Measurements from ENCODE around the gene NOTO. TPM values are rescaled to one million over a fixed set of nuclear protein-coding genes. Genes with fewer than 3 reads are reported as not detected.
A peak's percentile ranks its signal among the peaks of the same experiment; 100 is the strongest.
"Not testable (repeated sequence)": the region's sequence is repeated elsewhere in the genome, so short reads cannot be mapped to it uniquely, and the experiment has no call there.

The NOTO gene, protein sequence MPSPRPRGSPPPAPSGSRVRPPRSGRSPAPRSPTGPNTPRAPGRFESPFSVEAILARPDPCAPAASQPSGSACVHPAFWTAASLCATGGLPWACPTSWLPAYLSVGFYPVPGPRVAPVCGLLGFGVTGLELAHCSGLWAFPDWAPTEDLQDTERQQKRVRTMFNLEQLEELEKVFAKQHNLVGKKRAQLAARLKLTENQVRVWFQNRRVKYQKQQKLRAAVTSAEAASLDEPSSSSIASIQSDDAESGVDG
- total RNA-seq, result under 1 TPM in 3 of 6 donors, not detected in 3; 0.09 to 0.15 (median 0.10) TPM

DNA sequence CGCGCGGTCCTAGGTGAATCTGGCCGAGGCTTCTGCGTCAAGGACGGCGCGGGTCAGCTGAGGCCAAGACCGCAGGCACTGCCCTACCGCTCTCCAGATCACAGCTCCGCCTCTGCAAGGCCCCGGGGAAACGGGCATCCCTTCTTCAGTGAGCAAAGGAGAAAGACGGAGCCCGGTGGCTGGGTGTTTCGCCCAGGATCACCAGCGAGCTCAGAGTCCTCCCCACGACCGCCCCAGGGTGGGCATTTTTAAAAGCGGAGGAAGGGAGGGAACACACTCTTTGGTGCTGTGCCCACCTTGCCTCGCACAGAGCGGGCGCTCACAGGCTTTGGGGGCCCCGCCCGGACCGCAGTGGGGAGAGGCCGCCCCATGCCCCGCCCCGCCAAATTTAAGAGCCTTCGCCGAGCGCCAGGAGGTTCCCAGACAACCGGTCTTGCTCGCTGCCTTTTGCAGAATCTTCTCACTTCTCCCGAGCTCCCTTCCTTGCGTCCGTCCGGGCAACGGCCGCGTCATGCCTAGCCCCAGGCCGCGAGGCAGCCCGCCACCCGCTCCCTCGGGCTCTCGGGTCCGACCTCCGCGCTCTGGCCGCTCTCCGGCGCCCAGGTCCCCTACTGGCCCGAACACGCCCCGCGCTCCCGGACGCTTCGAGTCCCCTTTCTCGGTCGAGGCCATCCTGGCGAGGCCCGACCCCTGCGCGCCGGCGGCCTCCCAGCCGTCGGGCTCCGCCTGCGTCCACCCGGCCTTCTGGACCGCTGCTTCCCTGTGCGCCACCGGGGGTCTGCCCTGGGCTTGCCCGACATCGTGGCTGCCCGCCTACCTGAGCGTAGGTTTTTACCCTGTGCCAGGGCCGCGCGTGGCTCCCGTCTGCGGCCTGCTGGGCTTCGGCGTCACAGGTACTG is at the start of gene NOTO:
Gene NOTO (plus strand): TSS at position 419 of the 899 bp plus-strand sequence. CDS start 93 bp downstream, at position 512.
- H3K27me3 ChIP-seq, result peaks cover 0 to 18% (median 15%) of the 10 kb centered on the region in 4 donors
- TF ChIP-seq, protein P1, sequence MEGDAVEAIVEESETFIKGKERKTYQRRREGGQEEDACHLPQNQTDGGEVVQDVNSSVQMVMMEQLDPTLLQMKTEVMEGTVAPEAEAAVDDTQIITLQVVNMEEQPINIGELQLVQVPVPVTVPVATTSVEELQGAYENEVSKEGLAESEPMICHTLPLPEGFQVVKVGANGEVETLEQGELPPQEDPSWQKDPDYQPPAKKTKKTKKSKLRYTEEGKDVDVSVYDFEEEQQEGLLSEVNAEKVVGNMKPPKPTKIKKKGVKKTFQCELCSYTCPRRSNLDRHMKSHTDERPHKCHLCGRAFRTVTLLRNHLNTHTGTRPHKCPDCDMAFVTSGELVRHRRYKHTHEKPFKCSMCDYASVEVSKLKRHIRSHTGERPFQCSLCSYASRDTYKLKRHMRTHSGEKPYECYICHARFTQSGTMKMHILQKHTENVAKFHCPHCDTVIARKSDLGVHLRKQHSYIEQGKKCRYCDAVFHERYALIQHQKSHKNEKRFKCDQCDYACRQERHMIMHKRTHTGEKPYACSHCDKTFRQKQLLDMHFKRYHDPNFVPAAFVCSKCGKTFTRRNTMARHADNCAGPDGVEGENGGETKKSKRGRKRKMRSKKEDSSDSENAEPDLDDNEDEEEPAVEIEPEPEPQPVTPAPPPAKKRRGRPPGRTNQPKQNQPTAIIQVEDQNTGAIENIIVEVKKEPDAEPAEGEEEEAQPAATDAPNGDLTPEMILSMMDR (IDR thresholded peaks at IDR 0.05), result peak in 1 of 6 experiments; percentile 12
- no peak for TF ChIP-seq POLR2A (IDR thresholded peaks at IDR 0.05)
- 5 to 17% methylated on average over 13 to 73 of the region's 87 CpGs for WGBS, 2 donors

DNA sequence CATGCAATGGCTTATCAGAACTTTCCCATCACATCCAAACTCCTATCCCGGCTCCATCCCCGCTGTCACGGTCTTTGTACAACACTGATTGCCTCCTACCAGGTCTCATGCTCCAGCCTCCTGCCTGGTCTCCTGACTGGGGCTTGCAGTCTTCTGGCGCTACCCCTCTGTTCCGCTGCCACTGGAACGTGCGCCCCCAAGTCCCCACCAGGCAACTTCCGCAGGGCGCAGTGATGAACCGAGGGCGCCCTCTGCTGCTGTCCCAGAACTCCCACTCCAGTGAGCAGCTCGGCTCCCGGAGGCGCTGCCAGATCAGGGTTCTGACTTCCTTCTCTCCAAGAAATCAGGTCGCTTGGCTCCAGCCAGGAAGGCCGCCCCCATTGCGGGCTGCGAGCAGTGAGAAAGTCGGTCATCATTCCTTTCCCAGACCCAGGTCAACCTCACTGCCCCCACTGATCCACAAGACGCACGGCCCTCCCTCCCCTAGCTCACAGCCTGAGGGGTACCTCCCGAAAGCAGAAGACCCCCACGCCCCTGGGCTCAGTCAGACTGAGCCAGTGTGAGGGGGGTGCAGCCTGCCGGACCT is 45.7 kb upstream of the NOTO start:
- TF ChIP-seq POLR2A (IDR thresholded peaks at IDR 0.05), result no peak
- TF ChIP-seq, protein P1 (IDR thresholded peaks at IDR 0.05), result peak; percentile 35 to 67 (median 60)
- H3K27ac ChIP-seq, result no peak overlapping the region
- peaks cover 0 to 6% (median 2%) of the 10 kb centered on the region in 4 donors for H3K27me3 ChIP-seq
- H3K4me3 ChIP-seq, result no peak overlapping the region
- peaks cover 0 to 8% (median 4%) of the 10 kb centered on the region in 4 donors for H3K4me1 ChIP-seq
- peak; percentile 37 to 82 for DNase-seq
- no peaks in the 10 kb centered on the region for H3K36me3 ChIP-seq
- peak; percentile 38 to 90 for ATAC-seq (ENCODE audit: low FRiP score in 2 of 2)
- H3K9me3 ChIP-seq, result no peaks in the 10 kb centered on the region
- WGBS, 2 donors, result 13 to 31% methylated on average over 7 to 23 of the region's 24 CpGs

More for the DNA sequence above, at the start of gene NOTO:
- DNase-seq (peak; percentile 36 to 86), ATAC-seq (ENCODE audit: low FRiP score in 2 of 2) (peak; percentile 52 to 61)
- Histone ChIP-seq H3K4me3 (peak within 1 kb of the TSS in 3 of 4 donors; percentile 22 to 40 (median 33)), H3K27ac (no peak within 1 kb of the TSS), H3K4me1 (peaks cover 14 to 17% (median 16%) of the 10 kb centered on the region in 4 donors), H3K9me3 (no peaks in the 10 kb centered on the region), H3K36me3 (no peaks in the 10 kb centered on the region)

DNA sequence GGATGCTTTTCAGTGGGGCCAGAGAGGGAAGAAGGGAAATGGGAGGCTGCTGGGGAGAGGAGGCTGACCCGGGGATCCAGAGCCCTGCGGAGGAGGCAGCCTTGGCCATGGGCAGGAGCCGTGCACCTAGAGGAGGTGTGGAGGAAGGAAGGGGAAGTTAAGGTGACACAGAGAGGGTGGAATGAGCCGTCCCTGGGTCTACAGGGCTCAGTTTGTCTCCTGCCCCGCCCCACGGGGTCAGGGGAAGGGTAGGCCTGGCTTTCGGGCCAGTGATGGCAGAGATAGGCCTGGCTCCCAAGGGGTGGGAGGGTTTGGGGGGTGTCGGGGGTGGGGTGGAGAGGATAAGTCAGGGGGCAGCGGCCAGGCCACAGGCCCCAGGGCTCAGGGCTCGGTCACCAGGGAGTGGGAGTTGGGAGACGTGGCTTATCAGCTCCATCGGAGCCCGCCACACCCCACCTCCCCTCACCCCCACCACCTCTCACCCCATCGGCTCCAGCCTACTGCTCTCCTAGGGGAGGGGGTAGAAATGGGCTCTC is 39.5 kb upstream of the NOTO start:
- Histone ChIP-seq H3K4me3 (no peak overlapping the region), H3K27ac (no peak overlapping the region), H3K9me3 (no peaks in the 10 kb centered on the region), H3K27me3 (no peaks in the 10 kb centered on the region), H3K4me1 (no peaks in the 10 kb centered on the region), H3K36me3 (no peaks in the 10 kb centered on the region)
- DNase-seq (peak in 1 of 2 donors; percentile 59), ATAC-seq (ENCODE audit: low FRiP score in 2 of 2) (peak in 1 of 2 donors; percentile 28)
- 57 to 64% methylated on average over 9 to 14 of the region's 14 CpGs for WGBS, 2 donors
- TF ChIP-seq, protein P1 (IDR thresholded peaks at IDR 0.05), result no peak
- TF ChIP-seq EP300 (IDR thresholded peaks at IDR 0.05), result no peak
- TF ChIP-seq POLR2A (IDR thresholded peaks at IDR 0.05), result no peak
- TF ChIP-seq POLR2AphosphoS5 (IDR thresholded peaks at IDR 0.05), result no peak

DNA sequence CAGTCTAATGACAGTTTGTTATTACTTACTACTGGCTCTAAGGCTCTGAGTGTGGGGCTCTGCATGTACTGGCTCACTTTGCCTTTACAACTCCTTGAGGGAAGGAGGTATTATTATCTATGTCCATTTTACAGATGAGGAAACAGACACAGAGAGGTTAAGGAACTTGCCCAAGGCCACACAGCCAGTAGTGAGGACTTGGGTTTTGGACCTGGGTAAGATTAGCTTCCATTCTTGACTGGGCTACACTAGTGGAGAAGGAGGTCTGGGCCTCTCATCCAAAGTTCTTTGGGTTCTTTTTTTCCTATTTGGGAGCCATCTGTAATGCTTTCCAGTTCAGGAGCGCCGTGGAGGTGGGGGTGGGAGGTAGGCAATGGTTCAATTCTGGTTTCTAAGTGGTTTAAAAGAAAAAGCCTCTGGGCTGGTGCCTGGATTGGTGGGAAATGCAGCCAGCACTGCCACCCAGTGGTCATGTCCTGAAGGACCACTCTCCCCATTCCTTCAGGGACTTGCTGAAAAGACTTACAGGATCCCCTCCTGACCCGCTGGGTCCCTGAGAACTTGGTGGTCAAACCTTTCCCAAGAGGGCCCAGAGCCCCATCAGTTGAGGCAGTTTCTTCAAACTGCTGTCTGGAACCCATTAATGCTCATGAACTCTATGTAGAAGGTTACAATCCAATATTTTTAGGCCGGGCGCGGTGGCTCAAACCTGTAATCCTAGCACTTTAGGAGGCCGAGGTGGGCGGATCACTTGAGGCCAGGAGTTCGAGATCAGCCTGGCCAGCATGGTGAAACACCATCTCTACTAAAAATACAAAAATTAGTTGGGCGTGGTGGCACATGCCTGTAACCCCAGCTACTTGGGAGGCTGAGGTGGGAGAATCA is 38.6 kb upstream of the NOTO start:
- DNase-seq, result peak in 1 of 2 donors; percentile 59
- Histone ChIP-seq H3K4me3 (no peak overlapping the region), H3K9me3 (no peaks in the 10 kb centered on the region), H3K27me3 (no peaks in the 10 kb centered on the region), H3K36me3 (no peaks in the 10 kb centered on the region), H3K4me1 (no peaks in the 10 kb centered on the region), H3K27ac (no peak overlapping the region)
- ATAC-seq (ENCODE audit: low FRiP score in 2 of 2), result peak; percentile 78 to 91
- WGBS, 2 donors, result 59 to 68% methylated on average over 10 of the region's 10 CpGs
- TF ChIP-seq, protein P1 (IDR thresholded peaks at IDR 0.05), result peak; percentile 66 to 84 (median 78)
- TF ChIP-seq POLR2A (IDR thresholded peaks at IDR 0.05) (no peak), EP300 (IDR thresholded peaks at IDR 0.05) (no peak)

DNA sequence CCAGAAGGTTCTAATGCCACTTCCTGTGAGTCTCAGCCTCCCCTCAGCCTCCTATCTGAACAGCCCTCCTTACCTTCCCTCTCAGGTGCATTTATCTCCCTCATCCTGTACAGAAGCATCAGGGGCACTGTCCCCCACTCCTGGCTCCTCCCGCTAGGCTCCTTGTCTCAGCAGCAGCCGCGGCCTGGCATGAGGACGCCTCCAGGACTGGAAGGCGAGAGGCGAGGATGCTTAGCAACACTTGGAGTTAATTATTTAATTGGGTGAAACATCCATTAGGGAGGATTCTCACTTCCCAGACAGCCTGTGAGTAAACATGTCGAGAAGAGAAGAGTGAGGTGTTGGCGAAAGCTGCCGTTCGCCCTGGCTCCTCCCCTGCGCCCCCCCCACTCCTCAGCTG is 36.4 kb upstream of the NOTO start:
- not testable (repeated sequence) for H3K27ac ChIP-seq; H3K4me1 ChIP-seq; H3K9me3 ChIP-seq; ATAC-seq (ENCODE audit: low FRiP score in 2 of 2); H3K4me3 ChIP-seq; H3K36me3 ChIP-seq; H3K27me3 ChIP-seq
- 68 to 89% methylated on average over 4 to 10 of the region's 11 CpGs for WGBS, 2 donors
- peak in 1 of 2 donors; percentile 62 for DNase-seq

DNA sequence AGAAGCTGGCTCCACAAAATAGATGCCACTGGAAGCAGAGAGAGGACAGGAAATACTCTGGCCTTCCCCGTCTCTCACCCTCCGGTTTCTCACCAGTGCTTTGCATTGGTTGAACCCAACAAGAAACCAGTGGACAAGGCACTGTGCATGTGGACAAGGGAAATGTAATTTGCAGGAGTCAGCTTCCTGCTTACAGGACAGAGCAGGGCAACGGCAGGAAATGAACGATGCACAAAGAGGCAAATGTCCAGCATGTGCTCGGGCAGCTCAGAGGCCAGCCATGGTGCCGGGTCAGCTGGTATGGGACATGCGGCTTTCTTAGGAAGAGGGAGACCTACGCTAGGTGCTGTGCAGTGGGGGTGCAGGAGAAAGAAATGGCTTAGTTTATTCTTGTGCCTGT is 35.6 kb upstream of the NOTO start:
- not testable (repeated sequence) for H3K4me1 ChIP-seq; ATAC-seq (ENCODE audit: low FRiP score in 2 of 2); H3K9me3 ChIP-seq; DNase-seq; H3K27ac ChIP-seq; H3K27me3 ChIP-seq; H3K4me3 ChIP-seq; H3K36me3 ChIP-seq
- WGBS, 2 donors, result 62 to 80% methylated on average over 1 to 4 of the region's 8 CpGs

DNA sequence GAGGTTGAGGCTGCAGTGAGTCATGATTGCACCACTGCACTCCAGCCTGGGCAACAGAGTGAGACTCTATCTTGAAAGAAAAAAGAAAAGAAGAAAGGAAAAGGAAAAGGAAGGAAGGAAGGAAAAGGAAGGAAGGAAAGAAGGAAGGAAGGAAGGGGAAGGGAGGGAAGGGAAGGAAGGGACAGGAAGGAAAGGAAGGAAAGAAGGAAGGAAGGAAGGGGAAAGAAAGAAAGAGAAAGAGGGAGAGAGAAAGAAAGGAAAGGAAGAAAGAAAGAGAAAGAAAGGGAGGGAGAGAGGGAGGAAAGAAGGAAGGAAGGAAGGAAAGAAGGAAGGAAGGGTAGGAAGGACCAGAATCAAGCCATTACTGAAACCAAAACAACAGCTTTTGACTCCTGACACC is 34.0 kb upstream of the NOTO start:
- not testable (repeated sequence) for H3K4me1 ChIP-seq; ATAC-seq (ENCODE audit: low FRiP score in 2 of 2); H3K4me3 ChIP-seq; DNase-seq; H3K27ac ChIP-seq; H3K27me3 ChIP-seq; H3K9me3 ChIP-seq; H3K36me3 ChIP-seq

Measured in upper lobe of left lung (tissue), 6 donors.